Peyer's patch (tissue), 4 donors: Measurements from ENCODE around the gene PPFIBP2.

Experiments
- CTCF ChIP-seq, 6 experiments: fragments of 450-650 bp in 4 of 6; fragments of 200-600 bp in 2 of 6; sonication (generic) in 1 of 6; IDR thresholded peaks; one replicate each; pipeline ENCODE4 v1.5.1; 2017 to 2019; ENCODE audit warnings: antibody characterized with exemption in 6 of 6, mild to moderate bottlenecking in 3 of 6, moderate library complexity in 1 of 6
- POLR2A ChIP-seq, 2 donors: fragments of 450-650 bp; IDR thresholded peaks; one replicate each; pipeline ENCODE4 v1.5.1; 2017; ENCODE audit warnings: antibody characterized with exemption in 2 of 2, mild to moderate bottlenecking in 2 of 2, moderate library complexity in 2 of 2

GRCh38 chr11:7574491-7575130 is 60.8 kb downstream of the PPFIBP2 start:
- TF ChIP-seq CTCF (IDR thresholded peaks at IDR 0.05): no peak
- no peak for TF ChIP-seq POLR2A (IDR thresholded peaks at IDR 0.05)
